Memory B cell (primary cell): ENCODE data around the gene EYS.
"Not testable (repeated sequence)": the region's sequence is repeated elsewhere in the genome, so short reads cannot be mapped to it uniquely, and the experiment has no call there.

Source experiments
- ATAC-seq: fragments of 150-1000 bp; cut with Tn5 transposase; 2 replicates; pipeline ENCODE4 v1.10.0; 2021; ENCODE audit warnings: low read depth, mild to moderate bottlenecking, moderate library complexity
- DNase-seq, 2 donors: peaks; one replicate each; pipeline ENCODE4 v3.0.0; 2022; ENCODE audit warnings: low spot score in 2 of 2
- H3K27ac Mint-ChIP-seq: one replicate; pipeline ENCODE4 v1.8.0; 2022; ENCODE audit warnings: mild to moderate bottlenecking, moderate library complexity, mixed read lengths
- H3K27me3 Mint-ChIP-seq: one replicate; pipeline ENCODE4 v1.8.0; 2022; ENCODE audit warnings: mixed read lengths
- H3K36me3 Mint-ChIP-seq: one replicate; pipeline ENCODE4 v1.8.0; 2022; ENCODE audit warnings: mild to moderate bottlenecking, mixed read lengths
- H3K4me1 Mint-ChIP-seq: one replicate; pipeline ENCODE4 v1.8.0; 2022; ENCODE audit warnings: mixed read lengths
- H3K4me3 Mint-ChIP-seq: one replicate; pipeline ENCODE4 v1.8.0; 2022; ENCODE audit warnings: mild to moderate bottlenecking, moderate library complexity, mixed read lengths
- H3K9me3 Mint-ChIP-seq: one replicate; pipeline ENCODE4 v1.8.0; 2022; ENCODE audit warnings: mixed read lengths

Gene EYS

GRCh38 chr6:64252256-64252655 lies 1454.8 kb downstream of the EYS start:
- Mint-ChIP-seq H3K4me3 (no peak overlapping the region), H3K36me3 (no peaks in the 10 kb centered on the region), H3K27ac (no peak overlapping the region), H3K27me3 (no peaks in the 10 kb centered on the region), H3K9me3 (peaks cover 10% of the 10 kb centered on the region), H3K4me1 (no peaks in the 10 kb centered on the region)
- DNase-seq (no peak), ATAC-seq (no peak)

- DNase-seq (no peak), ATAC-seq (no peak)
- Mint-ChIP-seq H3K27me3 (no peaks in the 10 kb centered on the region), H3K36me3 (no peaks in the 10 kb centered on the region), H3K27ac (no peak overlapping the region), H3K9me3 (peaks cover 5% of the 10 kb centered on the region), H3K4me3 (no peak overlapping the region), H3K4me1 (no peaks in the 10 kb centered on the region)
These were observed 1456.9 kb downstream of the EYS start for GRCh38 chr6:64250126-64250525.

GRCh38 chr6:64249115-64249514 lies 1457.9 kb downstream of the EYS start:
- ATAC-seq (no peak), DNase-seq (no peak)
- Mint-ChIP-seq H3K36me3 (no peaks in the 10 kb centered on the region), H3K27ac (no peak overlapping the region), H3K4me3 (no peak overlapping the region), H3K27me3 (no peaks in the 10 kb centered on the region), H3K4me1 (no peaks in the 10 kb centered on the region), H3K9me3 (peaks cover 5% of the 10 kb centered on the region)

- Mint-ChIP-seq H3K9me3 (peaks cover 14% of the 10 kb centered on the region), H3K27me3 (no peaks in the 10 kb centered on the region), H3K4me1 (no peaks in the 10 kb centered on the region), H3K4me3 (no peak overlapping the region), H3K36me3 (no peaks in the 10 kb centered on the region), H3K27ac (no peak overlapping the region)
- no peak for ATAC-seq
- no peak for DNase-seq
These were observed 1463.4 kb downstream of the EYS start for GRCh38 chr6:64243618-64244017.

- not testable (repeated sequence) for ATAC-seq, H3K36me3 Mint-ChIP-seq, H3K27ac Mint-ChIP-seq, H3K4me1 Mint-ChIP-seq, H3K4me3 Mint-ChIP-seq, DNase-seq, H3K27me3 Mint-ChIP-seq
- H3K9me3 Mint-ChIP-seq, result peaks cover 10% of the 10 kb centered on the region
These were observed 1468.1 kb downstream of the EYS start for GRCh38 chr6:64238908-64239307.

- ATAC-seq (no peak), DNase-seq (no peak)
- H3K4me3 Mint-ChIP-seq, result no peak overlapping the region
- H3K27ac Mint-ChIP-seq, result no peak overlapping the region
- no peaks in the 10 kb centered on the region for H3K36me3 Mint-ChIP-seq
- H3K9me3 Mint-ChIP-seq, result peaks cover 10% of the 10 kb centered on the region
- no peaks in the 10 kb centered on the region for H3K4me1 Mint-ChIP-seq
- no peaks in the 10 kb centered on the region for H3K27me3 Mint-ChIP-seq
These were observed 1469.0 kb downstream of the EYS start for GRCh38 chr6:64238071-64238470.

- no peak for ATAC-seq
- H3K9me3 Mint-ChIP-seq, result peaks cover under 1% of the 10 kb centered on the region
These were observed 1473.3 kb downstream of the EYS start for GRCh38 chr6:64233746-64234145.

GRCh38 chr6:64231928-64232327 lies 1475.1 kb downstream of the EYS start:
- DNase-seq, result no peak
- ATAC-seq, result no peak
- Mint-ChIP-seq H3K9me3 (no peaks in the 10 kb centered on the region), H3K36me3 (no peaks in the 10 kb centered on the region), H3K4me1 (no peaks in the 10 kb centered on the region), H3K27me3 (no peaks in the 10 kb centered on the region), H3K27ac (no peak overlapping the region), H3K4me3 (no peak overlapping the region)

More at GRCh38 chr6:64233746-64234145, 1473.3 kb downstream of the EYS start:
- Mint-ChIP-seq H3K36me3 (no peaks in the 10 kb centered on the region), H3K27me3 (no peaks in the 10 kb centered on the region), H3K4me1 (no peaks in the 10 kb centered on the region), H3K27ac (no peak overlapping the region), H3K4me3 (no peak overlapping the region)
- no peak for DNase-seq

- DNase-seq (no peak), ATAC-seq (no peak)
- no peaks in the 10 kb centered on the region for H3K36me3 Mint-ChIP-seq
- H3K4me3 Mint-ChIP-seq, result no peak overlapping the region
- H3K27ac Mint-ChIP-seq, result no peak overlapping the region
- H3K4me1 Mint-ChIP-seq, result no peaks in the 10 kb centered on the region
- no peaks in the 10 kb centered on the region for H3K9me3 Mint-ChIP-seq
- no peaks in the 10 kb centered on the region for H3K27me3 Mint-ChIP-seq
These were observed 1476.5 kb downstream of the EYS start for GRCh38 chr6:64230530-64230929.

GRCh38 chr6:64227863-64228262 lies 1479.2 kb downstream of the EYS start:
- H3K4me1 Mint-ChIP-seq, result no peaks in the 10 kb centered on the region
- H3K4me3 Mint-ChIP-seq, result no peak overlapping the region
- no peak overlapping the region for H3K27ac Mint-ChIP-seq
- H3K27me3 Mint-ChIP-seq, result no peaks in the 10 kb centered on the region
- no peaks in the 10 kb centered on the region for H3K36me3 Mint-ChIP-seq
- no peak for ATAC-seq
- DNase-seq, result no peak
- H3K9me3 Mint-ChIP-seq, result no peaks in the 10 kb centered on the region

GRCh38 chr6:64225503-64225902 lies 1481.5 kb downstream of the EYS start:
- no peaks in the 10 kb centered on the region for H3K9me3 Mint-ChIP-seq
- H3K27me3 Mint-ChIP-seq, result no peaks in the 10 kb centered on the region
- ATAC-seq (no peak), DNase-seq (no peak)
- H3K4me3 Mint-ChIP-seq, result no peak overlapping the region
- no peaks in the 10 kb centered on the region for H3K36me3 Mint-ChIP-seq
- H3K4me1 Mint-ChIP-seq, result no peaks in the 10 kb centered on the region
- no peak overlapping the region for H3K27ac Mint-ChIP-seq

- no peak for DNase-seq
- Mint-ChIP-seq H3K27me3 (no peaks in the 10 kb centered on the region), H3K4me1 (no peaks in the 10 kb centered on the region)
These were observed 1482.2 kb downstream of the EYS start for GRCh38 chr6:64224819-64225218.

GRCh38 chr6:64221776-64222175 lies 1485.2 kb downstream of the EYS start:
- peaks cover 5% of the 10 kb centered on the region for H3K9me3 Mint-ChIP-seq
- H3K4me3 Mint-ChIP-seq, result no peak overlapping the region
- DNase-seq (no peak), ATAC-seq (no peak)
- no peaks in the 10 kb centered on the region for H3K27me3 Mint-ChIP-seq
- H3K36me3 Mint-ChIP-seq, result no peaks in the 10 kb centered on the region
- H3K4me1 Mint-ChIP-seq, result no peaks in the 10 kb centered on the region
- H3K27ac Mint-ChIP-seq, result no peak overlapping the region

More at GRCh38 chr6:64224819-64225218, 1482.2 kb downstream of the EYS start:
- no peaks in the 10 kb centered on the region for H3K9me3 Mint-ChIP-seq
- H3K27ac Mint-ChIP-seq, result no peak overlapping the region
- H3K36me3 Mint-ChIP-seq, result no peaks in the 10 kb centered on the region
- no peak for ATAC-seq
- no peak overlapping the region for H3K4me3 Mint-ChIP-seq

- Mint-ChIP-seq H3K9me3 (peaks cover 5% of the 10 kb centered on the region), H3K4me1 (no peaks in the 10 kb centered on the region), H3K4me3 (no peak overlapping the region), H3K36me3 (no peaks in the 10 kb centered on the region), H3K27me3 (no peaks in the 10 kb centered on the region), H3K27ac (no peak overlapping the region)
- ATAC-seq (no peak), DNase-seq (no peak)
These were observed 1486.2 kb downstream of the EYS start for GRCh38 chr6:64220801-64221200.

GRCh38 chr6:64217721-64218620 lies 1489.1 kb downstream of the EYS start:
- no peak for DNase-seq

More at GRCh38 chr6:64217721-64218620, 1489.1 kb downstream of the EYS start:
- no peak for ATAC-seq
- Mint-ChIP-seq H3K4me3 (no peak overlapping the region), H3K9me3 (peaks cover 5% of the 10 kb centered on the region), H3K36me3 (no peaks in the 10 kb centered on the region), H3K27ac (no peak overlapping the region), H3K4me1 (no peaks in the 10 kb centered on the region), H3K27me3 (no peaks in the 10 kb centered on the region)
